KBM-7 (cell line): ENCODE data around the gene CPXCR1.
"Not testable (repeated sequence)": the region's sequence is repeated elsewhere in the genome, so short reads cannot be mapped to it uniquely, and the experiment has no call there.

Experiments used
- DNase-seq: peaks from one replicate; pipeline ENCODE4 v3.0.0-alpha.2; 2015
- in situ Hi-C: fragments of 300-500 bp; cut with MboI; formaldehyde crosslinking; loops from 2 replicates; pipeline ENCODE4 v1.14.3; 2020; ENCODE audit warnings: low sequenced_read_pairs, low pct_unique_long_range_greater_than_20kb, mixed read lengths

CPXCR1 gene

GRCh38 chrX:88746925-88747324 lies at the start of gene CPXCR1:
TSS of gene CPXCR1 (plus strand) at chrX:88747225. CDS start at chrX:88753415, 6,190 bp downstream.
- DNase-seq, result no peak
- in situ Hi-C loops, result no loop called here

- in situ Hi-C loops, result no loop called here
- DNase-seq, result no peak
Observed at GRCh38 chrX:88735835-88736234, 11.2 kb upstream of the CPXCR1 start.

GRCh38 chrX:88746215-88746614 lies 810 bp upstream of the CPXCR1 start:
- DNase-seq, in situ Hi-C loops: not testable (repeated sequence)

- DNase-seq, in situ Hi-C loops: not testable (repeated sequence)
Observed at GRCh38 chrX:88752339-88752738, 5.3 kb downstream of the CPXCR1 start.

- no peak for DNase-seq
- in situ Hi-C loops, result no loop called here
Observed at GRCh38 chrX:88789825-88790224, 42.8 kb downstream of the CPXCR1 start.
